CD4-positive, alpha-beta T cell treated with Interleukin-4 for 1 hour (primary cell): ENCODE measurements around the gene RNU11.
"Not testable (repeated sequence)": the region's sequence is repeated elsewhere in the genome, so short reads cannot be mapped to it uniquely, and the experiment has no call there.

Source experiments
- DNase-seq, 2 donors: peaks; one replicate each; pipeline ENCODE4 v3.0.0-alpha.2; 2020 to 2022

The RNU11 gene

GRCh38 chr1:28648474-28649198 is at the start of gene RNU11:
RNU11 (plus strand) TSS chr1:28648600.
- DNase-seq, result peak; percentile 95 to 96

GRCh38 chr1:28601696-28602095 is 46.7 kb upstream of the RNU11 start:
- no peak for DNase-seq

GRCh38 chr1:28602536-28603439 is 45.6 kb upstream of the RNU11 start:
- DNase-seq, result peak in 1 of 2 donors; percentile 47

GRCh38 chr1:28604411-28604810 is 44.0 kb upstream of the RNU11 start:
- DNase-seq, result no peak

DNA sequence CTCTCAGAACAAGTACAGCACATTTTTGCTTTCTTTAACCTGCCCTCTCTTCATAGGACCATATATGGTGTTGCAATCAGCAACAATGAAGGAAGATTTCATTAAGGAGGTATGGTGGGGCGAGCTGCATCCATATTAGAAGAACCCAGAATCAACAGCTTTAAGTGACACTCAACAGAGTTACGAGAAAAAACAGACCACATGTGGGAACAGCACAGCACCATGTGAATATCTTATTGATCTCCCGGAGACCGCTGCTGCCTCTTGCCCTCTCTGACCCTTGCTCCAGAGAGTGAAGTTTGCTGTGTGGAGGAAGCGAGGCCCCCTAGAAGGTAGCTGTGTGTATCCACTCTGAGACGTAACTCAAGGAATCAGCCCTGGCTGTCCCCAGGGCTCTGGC is 43.4 kb upstream of the RNU11 start:
- no peak for DNase-seq

GRCh38 chr1:28606771-28607170 is 41.6 kb upstream of the RNU11 start:
- DNase-seq, result no peak

DNA sequence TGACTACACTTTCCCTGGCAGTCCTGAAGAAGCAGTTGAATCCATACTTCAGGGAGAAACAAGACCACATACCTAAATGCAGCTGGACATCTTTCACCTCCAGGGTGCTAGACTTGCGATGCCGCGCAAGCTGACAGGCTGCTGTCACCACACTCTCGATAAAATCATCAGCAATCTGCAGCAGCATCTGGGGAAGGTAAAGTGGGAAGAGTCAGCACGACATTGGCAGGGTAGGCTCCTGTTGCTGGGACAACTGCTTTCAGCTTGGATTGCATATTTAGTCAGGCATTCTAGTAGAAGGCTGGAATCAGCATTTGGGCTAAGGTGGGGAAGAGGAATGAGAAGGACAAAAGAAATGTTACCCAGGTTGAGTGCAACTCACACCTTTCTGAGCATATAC is 35.2 kb upstream of the RNU11 start:
- DNase-seq, result no peak

- no peak for DNase-seq
Observed at GRCh38 chr1:28631713-28632112, 16.7 kb upstream of the RNU11 start.

GRCh38 chr1:28632560-28632959 is 15.8 kb upstream of the RNU11 start:
- DNase-seq, result no peak

GRCh38 chr1:28640766-28641165 is 7.6 kb upstream of the RNU11 start:
- peak; percentile 49 to 63 for DNase-seq

DNA sequence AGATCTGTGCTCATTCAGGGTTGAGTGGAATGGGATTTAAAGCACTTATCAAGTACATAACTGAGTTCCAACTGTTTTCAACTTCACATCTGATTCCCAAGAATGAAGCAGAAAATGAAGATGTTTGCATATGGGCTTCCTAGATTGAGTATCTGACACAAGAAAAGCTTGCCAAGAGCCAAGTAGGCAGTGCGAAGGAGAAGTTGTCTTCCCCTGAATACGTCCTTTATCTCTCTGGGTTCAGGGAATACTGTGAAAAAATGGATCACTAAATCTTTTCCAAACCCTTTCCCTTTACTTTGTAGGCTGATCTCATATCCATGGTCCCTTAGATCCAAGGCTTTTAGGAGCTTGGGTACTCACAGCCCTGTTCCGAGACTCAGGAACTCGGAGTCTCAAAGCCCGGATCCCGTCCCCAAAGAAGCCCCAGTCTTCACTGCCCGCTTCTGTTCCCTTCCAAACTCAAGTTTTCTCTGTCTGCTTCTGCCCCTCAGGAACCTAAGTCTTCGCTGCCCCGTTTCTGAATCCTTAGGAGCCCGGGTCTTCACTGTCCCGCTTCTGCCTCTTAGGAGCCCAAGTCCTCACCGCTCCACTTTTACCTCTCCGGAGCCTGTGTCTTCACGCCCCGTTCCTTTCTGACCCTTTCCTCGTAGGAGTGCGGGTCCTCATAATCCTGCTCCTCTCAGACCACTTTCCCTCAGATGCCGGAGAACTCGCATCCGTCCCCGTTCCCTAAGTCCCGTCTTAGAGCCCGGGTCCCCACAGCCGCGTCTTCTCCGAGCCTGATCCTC is 6.1 kb upstream of the RNU11 start:
- no peak for DNase-seq

DNA sequence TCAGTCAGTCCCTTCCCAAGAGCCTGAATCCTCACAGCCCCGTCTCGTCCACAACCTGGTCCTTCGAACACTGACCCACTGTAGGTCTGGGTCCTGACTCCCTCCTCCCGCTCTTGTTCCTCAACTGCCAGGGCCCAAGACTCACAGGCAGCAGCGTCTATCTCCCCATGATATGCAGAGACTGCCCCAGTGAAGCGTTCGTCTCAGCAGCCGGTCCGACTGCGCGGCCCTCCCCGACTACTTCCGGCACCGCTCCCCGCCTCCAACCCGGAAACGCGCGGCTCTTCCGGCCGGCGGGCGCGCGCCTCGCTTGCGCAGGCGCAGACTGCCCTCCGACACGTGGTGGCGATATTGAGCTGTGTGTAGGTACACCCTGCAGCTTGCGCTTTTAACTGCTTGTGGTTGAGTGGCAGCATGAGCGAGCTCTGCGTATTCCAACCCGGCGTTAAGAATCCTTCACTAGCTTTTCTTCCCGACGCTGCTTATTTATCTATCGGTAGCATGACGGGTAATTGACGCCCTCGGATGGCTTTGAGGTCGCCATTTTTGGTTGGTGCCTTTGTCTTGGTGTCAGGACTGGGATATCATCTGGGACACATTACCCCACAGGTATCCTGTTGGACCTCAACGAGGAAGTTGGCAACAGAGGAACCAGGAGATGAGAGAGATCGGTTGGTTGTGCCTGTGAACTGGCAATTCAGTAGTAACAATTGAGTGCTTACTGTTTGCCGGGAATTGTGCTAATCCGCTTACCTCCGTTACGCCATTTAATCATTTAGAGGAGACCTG is 5.4 kb upstream of the RNU11 start, which contains the start of gene TAF12:
Gene TAF12 (minus strand): TSS at position 221 of the 789 bp plus-strand sequence. CDS start 20,986 bp downstream, outside the sequence.
- peak; percentile 97 for DNase-seq

GRCh38 chr1:28644494-28644893 is 3.9 kb upstream of the RNU11 start:
- no peak for DNase-seq

DNA sequence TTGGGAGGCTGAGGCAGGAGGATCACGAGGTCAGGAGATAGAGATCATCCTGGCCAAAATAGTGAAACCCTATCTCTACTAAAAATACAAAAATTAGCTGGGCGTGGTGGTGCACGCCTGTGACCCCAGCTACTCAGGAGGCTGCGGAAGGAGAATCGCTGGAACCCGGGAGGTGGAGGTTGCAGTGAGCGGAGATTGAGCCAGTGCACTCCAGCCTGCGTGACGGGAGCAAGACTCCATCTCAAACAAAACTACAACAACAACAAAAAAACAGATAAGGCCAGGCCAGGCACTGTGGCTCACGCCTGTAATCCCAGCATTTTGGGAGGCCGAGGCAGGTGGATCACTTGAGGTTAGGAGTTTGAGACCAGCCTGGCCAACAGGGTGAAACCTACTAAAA is 3.0 kb upstream of the RNU11 start:
- DNase-seq, result not testable (repeated sequence)

DNA sequence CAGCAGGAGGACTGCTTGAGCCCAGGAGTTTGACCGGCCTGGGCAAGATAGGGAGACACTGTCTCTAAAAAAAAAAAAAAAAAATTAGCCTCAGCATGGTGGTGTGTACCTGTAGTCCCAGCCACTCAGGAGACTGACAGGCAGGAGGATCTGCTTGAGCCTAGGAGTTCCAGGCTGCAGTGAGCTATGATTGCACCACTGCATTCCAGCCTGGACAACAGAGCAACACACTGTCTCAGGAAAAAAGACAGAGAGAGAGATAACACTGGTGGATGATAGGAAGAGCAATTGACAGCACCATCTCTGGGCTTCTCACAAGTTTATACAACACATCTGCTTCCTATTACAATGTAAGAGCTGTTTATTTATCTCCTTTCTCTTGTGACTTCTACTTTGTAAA is 2.4 kb upstream of the RNU11 start:
- no peak for DNase-seq

GRCh38 chr1:28648008-28648473 is 359 bp upstream of the RNU11 start:
- peak; percentile 95 to 96 for DNase-seq

DNA sequence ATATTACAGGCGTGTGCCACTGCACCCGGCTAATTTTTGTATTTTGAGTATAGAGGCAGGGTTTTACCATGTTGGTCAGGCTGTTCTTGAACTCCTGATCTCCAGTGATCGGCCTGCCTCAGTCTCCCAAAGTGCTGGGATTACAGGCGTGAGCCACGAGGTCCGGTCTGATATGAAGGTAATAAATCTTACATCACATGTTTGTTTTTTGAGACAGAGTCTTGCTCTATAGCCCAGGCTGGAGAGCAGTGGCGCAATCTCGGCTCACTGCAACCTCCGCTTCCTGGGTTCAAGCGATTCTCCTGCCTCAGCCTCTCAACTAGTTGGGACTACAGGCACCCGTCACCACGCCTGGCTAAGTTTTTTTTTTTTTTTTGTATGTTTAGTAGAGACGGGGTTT is 4.7 kb downstream of the RNU11 start:
- DNase-seq, result not testable (repeated sequence)

DNA sequence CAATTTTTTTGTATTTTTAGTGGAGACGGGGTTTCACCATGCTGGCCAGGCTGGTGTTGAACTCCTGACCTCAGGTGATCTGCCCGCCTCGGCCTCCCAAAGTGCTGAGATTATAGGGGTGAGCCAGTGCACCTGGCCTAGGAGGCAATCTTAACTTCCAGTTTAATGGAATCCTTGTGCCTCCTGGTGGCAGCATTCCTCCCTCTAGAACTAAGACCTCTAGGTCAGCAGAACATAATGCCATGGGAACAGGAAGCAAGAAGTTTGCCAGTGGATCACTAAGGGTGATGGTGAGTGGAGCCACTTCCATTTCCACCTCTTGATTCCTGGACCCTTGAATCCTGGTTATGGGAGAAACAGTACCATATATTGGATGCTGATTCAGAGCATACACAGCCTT is 5.5 kb downstream of the RNU11 start:
- DNase-seq, result peak in 1 of 2 donors; percentile 14

- DNase-seq, result not testable (repeated sequence)
Observed at GRCh38 chr1:28655448-28656311, 7.3 kb downstream of the RNU11 start.

DNA sequence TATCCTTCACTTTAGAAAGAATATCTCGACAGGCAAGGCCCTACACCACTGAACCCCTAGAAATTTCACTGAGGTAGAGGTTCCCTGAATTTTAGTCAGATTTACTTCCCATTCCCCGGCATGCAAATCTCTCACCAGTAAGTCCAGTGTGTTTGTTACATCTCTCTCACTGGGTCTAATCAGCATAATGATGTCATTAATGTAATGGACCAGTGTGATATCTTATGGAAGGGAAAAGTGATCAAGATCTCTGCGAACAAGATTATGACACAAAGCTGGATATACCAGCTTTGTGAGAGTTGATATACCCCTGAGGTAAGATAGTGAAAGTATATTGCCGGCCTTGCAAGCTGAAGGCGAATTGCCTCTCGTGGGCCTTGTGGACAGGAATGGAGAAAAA is 7.9 kb downstream of the RNU11 start:
- no peak for DNase-seq

- DNase-seq, result no peak
Observed at GRCh38 chr1:28663871-28664470, 15.6 kb downstream of the RNU11 start.
